Lower leg skin (tissue), 3 donors: Measurements from ENCODE around the gene RPN2.

Experiments
- POLR2A ChIP-seq, 2 donors: fragments of 450-650 bp; IDR thresholded peaks; one replicate each; pipeline ENCODE4 v1.6.1; 2016 to 2017; ENCODE audit warnings: antibody characterized with exemption in 2 of 2, mild to moderate bottlenecking in 1 of 2, moderate library complexity in 1 of 2
- TF ChIP-seq, protein P1 (sequence below), 3 donors: fragments of 450-650 bp; IDR thresholded peaks; one replicate each; pipeline ENCODE4 v1.5.1; 2016; ENCODE audit warnings: antibody characterized with exemption in 3 of 3, mild to moderate bottlenecking in 3 of 3, moderate library complexity in 2 of 3

DNA sequence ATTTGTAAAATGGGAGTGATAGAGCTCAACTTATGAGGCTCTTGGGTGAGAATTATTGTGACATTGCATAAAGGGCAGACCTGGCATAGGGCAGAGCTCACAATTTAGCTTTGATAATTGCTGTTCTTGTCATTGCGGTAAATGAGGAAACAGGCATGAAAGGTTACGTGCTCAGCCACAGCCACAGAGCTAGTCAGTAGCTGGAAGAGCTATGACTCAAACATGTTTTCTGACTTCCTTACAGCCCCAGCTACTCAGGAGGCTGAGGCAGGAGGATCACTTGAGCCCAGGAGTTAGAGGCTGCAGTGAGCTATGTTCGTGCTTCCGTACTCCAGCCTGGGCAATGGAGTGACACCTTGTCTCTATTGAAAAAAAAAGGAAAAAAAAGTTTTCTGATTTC lies 86.0 kb downstream of the RPN2 start:
- TF ChIP-seq, protein P1, sequence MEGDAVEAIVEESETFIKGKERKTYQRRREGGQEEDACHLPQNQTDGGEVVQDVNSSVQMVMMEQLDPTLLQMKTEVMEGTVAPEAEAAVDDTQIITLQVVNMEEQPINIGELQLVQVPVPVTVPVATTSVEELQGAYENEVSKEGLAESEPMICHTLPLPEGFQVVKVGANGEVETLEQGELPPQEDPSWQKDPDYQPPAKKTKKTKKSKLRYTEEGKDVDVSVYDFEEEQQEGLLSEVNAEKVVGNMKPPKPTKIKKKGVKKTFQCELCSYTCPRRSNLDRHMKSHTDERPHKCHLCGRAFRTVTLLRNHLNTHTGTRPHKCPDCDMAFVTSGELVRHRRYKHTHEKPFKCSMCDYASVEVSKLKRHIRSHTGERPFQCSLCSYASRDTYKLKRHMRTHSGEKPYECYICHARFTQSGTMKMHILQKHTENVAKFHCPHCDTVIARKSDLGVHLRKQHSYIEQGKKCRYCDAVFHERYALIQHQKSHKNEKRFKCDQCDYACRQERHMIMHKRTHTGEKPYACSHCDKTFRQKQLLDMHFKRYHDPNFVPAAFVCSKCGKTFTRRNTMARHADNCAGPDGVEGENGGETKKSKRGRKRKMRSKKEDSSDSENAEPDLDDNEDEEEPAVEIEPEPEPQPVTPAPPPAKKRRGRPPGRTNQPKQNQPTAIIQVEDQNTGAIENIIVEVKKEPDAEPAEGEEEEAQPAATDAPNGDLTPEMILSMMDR (IDR thresholded peaks at IDR 0.05) = no peak
- no peak for TF ChIP-seq POLR2A (IDR thresholded peaks at IDR 0.05)
